H1 (cell line): ENCODE measurements around the gene USP35. TPM values are rescaled to one million over a fixed set of nuclear protein-coding genes. Genes with fewer than 3 reads are reported as not detected.

ENCODE experiments used
- CTCF ChIP-seq, 3 experiments: IDR thresholded peaks; 1 replicate in 2 of 3; 2 replicates in 1 of 3; pipeline versions ENCODE4 v1.5.1 to v1.6.1; 2011; ENCODE audit warnings: low read length in 3 of 3, mild to moderate bottlenecking in 3 of 3, inconsistent platforms in 2 of 3, low read depth in 1 of 3, moderate library complexity in 1 of 3; ENCODE audit not compliant: insufficient read depth in 1 of 3; ENCODE audit errors: control extremely low read depth in 1 of 3
- EGR1 ChIP-seq: IDR thresholded peaks from 2 replicates; pipeline ENCODE4 v1.6.1; 2011; ENCODE audit warnings: low read depth, low read length, borderline replicate concordance
- HDAC2 ChIP-seq, 2 experiments: fragments of 300-600 bp in 1 of 2; sonication (generic) in 1 of 2; IDR thresholded peaks; 2 replicates each; pipeline ENCODE4 v1.6.1; 2011 to 2012; ENCODE audit warnings: low read depth in 2 of 2, low read length in 2 of 2, mild to moderate bottlenecking in 2 of 2, moderate library complexity in 2 of 2, borderline replicate concordance in 1 of 2, inconsistent platforms in 1 of 2
- KDM5A ChIP-seq: fragments of 200-600 bp; IDR thresholded peaks from 2 replicates; pipeline ENCODE4 v1.7.1; 2012; ENCODE audit warnings: mild to moderate bottlenecking, low read length, inconsistent platforms, mixed read lengths
- TAF1 ChIP-seq: IDR thresholded peaks from 2 replicates; pipeline ENCODE4 v1.6.1; 2011; ENCODE audit warnings: mild to moderate bottlenecking, low read depth, low read length
- polyA plus RNA-seq, 7 experiments: library from polyadenylated mRNA; depleted of rRNA in 3 of 7; stranded (reverse) in 5 of 7; unstranded in 2 of 7; fragments of >200 nt in 5 of 7; fragments of 200-250 nt in 2 of 7; gene quantifications; 1 replicate in 5 of 7; 2 replicates in 1 of 7; 4 replicates in 1 of 7; pipeline versions ENCODE4 v1.2.1 to v1.2.3, GENCODE V29; 2011 to 2013; ENCODE audit warnings: missing spikeins in 2 of 7, mixed read lengths in 2 of 7
- total RNA-seq: library from RNA; stranded (reverse); fragmentation: NEBNext Ultra II Directional; extraction: Animal tissue kit (Norgen Biotek cat#: 25700); gene quantifications from 2 replicates; pipeline ENCODE4 v1.2.1, GENCODE V29; 2021

Gene USP35
- total and polyA plus RNA-seq, 2 of the 8 experiments (the other 6 are each of a cell fraction or from before 2014, with no cell fraction given): 4.6 to 6.8 TPM

GRCh38 chr11:78257654-78258053 is 68.9 kb downstream of the USP35 start (continued):
- TF ChIP-seq EGR1 (no peak), CTCF (IDR thresholded peaks at IDR 0.05; ENCODE audit: control extremely low read depth in 1 of 3, insufficient read depth in 1 of 3, low read depth in 1 of 3, low read length in 3 of 3) (no peak), TAF1 (no peak), HDAC2 (IDR thresholded peaks at IDR 0.05; ENCODE audit: borderline replicate concordance in 1 of 2, low read depth in 2 of 2, low read length in 2 of 2) (no peak), KDM5A (no peak)
